Parathyroid adenoma (tissue), 2 donors: Measurements from ENCODE around the gene FILIP1.

Source experiments
- H2AFZ ChIP-seq: fragments of 300-600 bp; sonication (generic); one replicate; pipeline ENCODE4 v1.7.0; 2017; ENCODE audit warnings: antibody characterized with exemption, mild to moderate bottlenecking
- H3K27ac ChIP-seq: fragments of 300-600 bp; sonication (generic); one replicate; pipeline ENCODE4 v1.7.0; 2017
- H3K27me3 ChIP-seq: fragments of 300-600 bp; sonication (generic); one replicate; pipeline ENCODE4 v1.7.0; 2017; ENCODE audit warnings: low read length; ENCODE audit not compliant: control insufficient read depth, insufficient read depth
- H3K36me3 ChIP-seq: fragments of 300-600 bp; sonication (generic); one replicate; pipeline ENCODE4 v1.7.0; 2017; ENCODE audit warnings: low read length; ENCODE audit not compliant: control insufficient read depth, insufficient read depth
- H3K4me1 ChIP-seq: fragments of 300-600 bp; sonication (generic); one replicate; pipeline ENCODE4 v1.7.0; 2017; ENCODE audit warnings: control low read depth
- H3K4me2 ChIP-seq: fragments of 300-600 bp; sonication (generic); one replicate; pipeline ENCODE4 v1.7.0; 2017; ENCODE audit warnings: low read length
- H3K4me3 ChIP-seq: fragments of 300-600 bp; sonication (generic); one replicate; pipeline ENCODE4 v1.7.0; 2017; ENCODE audit warnings: low read depth, low read length
- H3K79me2 ChIP-seq: fragments of 300-600 bp; sonication (generic); one replicate; pipeline ENCODE4 v1.7.0; 2017; ENCODE audit warnings: control low read depth
- H3K9ac ChIP-seq: fragments of 300-600 bp; sonication (generic); one replicate; pipeline ENCODE4 v1.7.0; 2017; ENCODE audit warnings: mild to moderate bottlenecking
- H3K9me3 ChIP-seq: fragments of 300-600 bp; sonication (generic); one replicate; pipeline ENCODE4 v1.7.0; 2017; ENCODE audit warnings: low read length; ENCODE audit not compliant: control insufficient read depth
- TF ChIP-seq, protein P1 (sequence below): fragments of 300-600 bp; sonication (generic); IDR thresholded peaks from one replicate; pipeline ENCODE4 v1.7.0; 2017; ENCODE audit warnings: antibody characterized with exemption, mild to moderate bottlenecking
- donor health status: primary hyperparathyroidism.

The FILIP1 gene

DNA sequence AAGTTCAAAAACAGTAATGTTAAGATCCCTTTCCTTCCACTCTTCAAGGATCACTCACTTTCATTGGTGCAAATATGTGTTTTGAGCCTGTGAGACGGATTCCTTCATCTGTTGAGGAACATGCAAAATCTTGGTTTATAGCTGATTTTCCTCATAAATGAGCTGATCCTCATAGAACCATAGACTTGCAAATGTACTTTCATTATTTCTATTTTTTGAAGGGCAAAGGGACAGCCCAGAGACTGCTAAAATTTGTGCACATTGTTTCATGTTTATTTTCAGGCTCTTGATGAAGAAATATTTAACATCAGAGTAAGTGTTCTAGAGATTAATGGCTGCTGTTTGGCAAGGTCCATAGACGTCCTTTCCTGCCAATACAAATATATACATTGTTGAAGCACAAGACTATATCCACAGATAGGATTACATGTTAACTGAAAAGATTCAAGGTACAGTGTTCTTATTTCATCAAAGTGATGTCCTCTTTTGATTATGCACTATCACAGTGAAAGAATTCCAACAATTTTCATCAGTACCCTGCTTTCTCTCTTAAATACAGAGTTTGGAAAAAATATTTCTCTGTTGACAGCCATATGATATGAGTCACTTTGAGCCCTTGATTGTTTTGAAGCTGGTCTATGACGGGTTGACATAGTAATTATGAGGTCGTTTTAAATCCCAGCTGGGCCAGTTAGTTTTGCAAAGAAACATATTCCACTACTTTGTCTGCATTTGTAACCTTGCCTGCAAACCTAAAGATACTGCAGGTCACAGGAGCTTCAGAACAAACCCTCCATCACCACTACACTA, 95.7 kb downstream of the FILIP1 start:
- Histone ChIP-seq H2AFZ (no peak overlapping the region), H3K9ac (no peak overlapping the region), H3K27me3 (no peaks in the 10 kb centered on the region), H3K27ac (no peak overlapping the region), H3K36me3 (no peaks in the 10 kb centered on the region), H3K4me1 (peaks cover 6% of the 10 kb centered on the region), H3K4me2 (no peak overlapping the region), H3K4me3 (no peak overlapping the region), H3K9me3 (no peaks in the 10 kb centered on the region), H3K79me2 (no peaks in the 10 kb centered on the region)
- TF ChIP-seq, protein P1, sequence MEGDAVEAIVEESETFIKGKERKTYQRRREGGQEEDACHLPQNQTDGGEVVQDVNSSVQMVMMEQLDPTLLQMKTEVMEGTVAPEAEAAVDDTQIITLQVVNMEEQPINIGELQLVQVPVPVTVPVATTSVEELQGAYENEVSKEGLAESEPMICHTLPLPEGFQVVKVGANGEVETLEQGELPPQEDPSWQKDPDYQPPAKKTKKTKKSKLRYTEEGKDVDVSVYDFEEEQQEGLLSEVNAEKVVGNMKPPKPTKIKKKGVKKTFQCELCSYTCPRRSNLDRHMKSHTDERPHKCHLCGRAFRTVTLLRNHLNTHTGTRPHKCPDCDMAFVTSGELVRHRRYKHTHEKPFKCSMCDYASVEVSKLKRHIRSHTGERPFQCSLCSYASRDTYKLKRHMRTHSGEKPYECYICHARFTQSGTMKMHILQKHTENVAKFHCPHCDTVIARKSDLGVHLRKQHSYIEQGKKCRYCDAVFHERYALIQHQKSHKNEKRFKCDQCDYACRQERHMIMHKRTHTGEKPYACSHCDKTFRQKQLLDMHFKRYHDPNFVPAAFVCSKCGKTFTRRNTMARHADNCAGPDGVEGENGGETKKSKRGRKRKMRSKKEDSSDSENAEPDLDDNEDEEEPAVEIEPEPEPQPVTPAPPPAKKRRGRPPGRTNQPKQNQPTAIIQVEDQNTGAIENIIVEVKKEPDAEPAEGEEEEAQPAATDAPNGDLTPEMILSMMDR: no peak

DNA sequence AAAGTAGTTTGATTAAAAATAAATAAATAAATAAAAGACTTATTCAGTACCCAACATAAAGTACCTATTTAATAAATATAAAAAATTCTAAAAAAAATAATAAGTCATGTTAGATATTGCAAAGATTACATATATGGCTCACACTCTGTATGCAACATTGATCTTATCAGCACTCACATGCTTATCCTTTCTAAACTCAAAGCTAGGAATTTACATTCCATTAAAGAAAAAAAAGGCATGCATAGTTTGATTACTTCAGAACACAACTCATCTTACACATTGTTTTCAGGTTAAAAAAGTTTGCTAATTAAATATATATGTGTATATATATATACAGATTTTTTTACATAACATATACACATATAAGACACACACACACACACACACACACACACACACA, 96.4 kb downstream of the FILIP1 start:
- Histone ChIP-seq H3K79me2 (no peaks in the 10 kb centered on the region), H2AFZ (no peak overlapping the region), H3K27ac (no peak overlapping the region), H3K36me3 (no peaks in the 10 kb centered on the region), H3K4me1 (peaks cover 3% of the 10 kb centered on the region), H3K27me3 (no peaks in the 10 kb centered on the region), H3K4me2 (no peak overlapping the region), H3K4me3 (no peak overlapping the region), H3K9ac (no peak overlapping the region), H3K9me3 (no peaks in the 10 kb centered on the region)
- TF ChIP-seq, protein P1: no peak

DNA sequence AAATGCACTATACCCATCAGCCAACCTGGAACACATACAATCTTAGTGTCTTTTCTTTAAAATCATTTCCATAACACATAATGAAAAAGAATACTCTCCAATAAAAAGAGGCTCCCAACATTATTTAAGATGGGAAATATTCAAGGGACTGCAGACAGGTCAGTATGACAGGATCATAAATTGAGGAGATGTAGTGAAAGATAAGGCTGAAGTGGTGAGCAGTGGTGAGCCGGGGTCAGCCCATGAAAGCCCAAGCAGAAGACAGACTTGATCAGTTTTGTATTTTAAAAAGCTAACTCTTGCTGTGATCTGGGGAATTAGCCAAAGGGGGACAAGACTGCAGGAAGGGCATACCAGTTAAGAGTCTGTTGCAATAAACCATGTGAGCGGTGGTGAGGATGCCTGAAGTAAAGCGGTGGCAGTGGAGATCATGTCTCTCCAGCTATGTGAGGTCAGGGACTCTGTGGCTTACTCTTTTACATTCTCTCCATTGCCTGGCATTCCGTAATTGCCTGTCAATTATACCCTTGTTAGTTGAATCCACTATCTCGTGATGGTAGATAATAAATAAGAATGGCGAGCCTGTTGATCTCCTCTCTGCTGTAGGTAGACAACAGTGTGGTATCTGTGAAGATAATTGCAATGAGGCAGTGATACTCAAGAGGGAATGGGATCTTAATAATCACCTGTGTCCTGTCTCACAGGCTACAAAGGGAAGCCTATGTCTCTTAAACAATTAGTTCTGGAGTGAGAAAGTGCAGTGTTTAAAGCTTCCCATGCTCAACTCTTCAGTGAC, 97.4 kb downstream of the FILIP1 start:
- Histone ChIP-seq H3K27me3 (no peaks in the 10 kb centered on the region), H3K36me3 (no peaks in the 10 kb centered on the region), H3K27ac (no peak overlapping the region), H3K9ac (no peak overlapping the region), H3K4me2 (no peak overlapping the region), H2AFZ (no peak overlapping the region), H3K4me3 (no peak overlapping the region), H3K79me2 (no peaks in the 10 kb centered on the region), H3K4me1 (peaks cover 5% of the 10 kb centered on the region), H3K9me3 (no peaks in the 10 kb centered on the region)
- TF ChIP-seq, protein P1: no peak

DNA sequence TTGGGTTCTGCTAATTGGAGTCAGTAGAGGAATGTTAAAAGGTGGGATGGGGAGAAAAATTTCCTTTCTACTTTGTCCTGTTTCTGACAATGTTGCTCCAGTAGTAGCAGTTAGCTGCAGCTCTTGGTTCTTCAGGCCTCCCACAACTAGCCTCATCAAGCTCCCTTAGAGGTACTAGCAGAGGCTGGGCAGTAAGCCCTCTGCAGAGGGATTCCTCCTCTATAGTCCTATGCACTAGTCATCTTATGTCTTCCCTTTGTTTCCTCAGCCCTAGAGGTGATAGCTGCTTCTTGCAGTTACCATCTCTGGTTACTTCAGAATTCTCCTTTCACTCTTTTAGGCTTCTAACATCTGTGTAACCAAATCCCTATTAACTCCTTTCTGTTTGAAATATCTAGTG, 99.8 kb downstream of the FILIP1 start:
- H3K27me3 ChIP-seq: no peaks in the 10 kb centered on the region
- H3K9ac ChIP-seq: no peak overlapping the region
- H3K79me2 ChIP-seq: no peaks in the 10 kb centered on the region
- TF ChIP-seq, protein P1: no peak
- H3K36me3 ChIP-seq: no peaks in the 10 kb centered on the region
- no peak overlapping the region for H2AFZ ChIP-seq
- H3K4me3 ChIP-seq: no peak overlapping the region
- peaks cover 9% of the 10 kb centered on the region for H3K4me1 ChIP-seq
- H3K9me3 ChIP-seq: no peaks in the 10 kb centered on the region
- no peak overlapping the region for H3K27ac ChIP-seq
- H3K4me2 ChIP-seq: no peak overlapping the region
